OCI-LY1 (cell line): Measurements from ENCODE around the gene PNLDC1.
A peak's percentile ranks its signal among the peaks of the same experiment; 100 is the strongest.

ENCODE experiments used
- H2AFZ ChIP-seq: fragments of 200-600 bp; sonication (generic), shearing (Covaris generic); 2 replicates; pipeline ENCODE4 v1.6.0; 2014; ENCODE audit warnings: antibody characterized with exemption, mild to moderate bottlenecking, low read length
- H3F3A ChIP-seq: fragments of 200-600 bp; sonication (generic), shearing (Covaris generic); 2 replicates; pipeline ENCODE4 v1.6.0; 2014; ENCODE audit warnings: mild to moderate bottlenecking, antibody characterized with exemption, low read length, moderate library complexity; ENCODE audit not compliant: insufficient read depth
- H3K27ac ChIP-seq: fragments of 200-600 bp; sonication (generic); 2 replicates; pipeline ENCODE4 v1.5.1; 2014; ENCODE audit warnings: low read length, mixed run types, mild to moderate bottlenecking, low read depth; ENCODE audit not compliant: poor library complexity, severe bottlenecking
- H3K27me3 ChIP-seq: fragments of 200-600 bp; sonication (generic); 2 replicates; pipeline ENCODE4 v1.6.0; 2014; ENCODE audit warnings: antibody characterized with exemption, mild to moderate bottlenecking, low read length, moderate library complexity; ENCODE audit not compliant: insufficient read depth
- H3K36me3 ChIP-seq: fragments of 200-600 bp; sonication (generic); 2 replicates; pipeline ENCODE4 v1.6.1; 2014; ENCODE audit warnings: mild to moderate bottlenecking, antibody characterized with exemption, low read length, moderate library complexity, mixed read lengths; ENCODE audit not compliant: insufficient read depth
- H3K4me1 ChIP-seq: fragments of 200-600 bp; sonication (generic); 2 replicates; pipeline ENCODE4 v1.5.1; 2014; ENCODE audit warnings: mild to moderate bottlenecking, low read length, moderate library complexity; ENCODE audit not compliant: insufficient read depth, severe bottlenecking
- H3K4me2 ChIP-seq: fragments of 200-600 bp; sonication (generic), shearing (Covaris generic); 2 replicates; pipeline ENCODE4 v1.6.1; 2014; ENCODE audit warnings: low read length
- H3K4me3 ChIP-seq: fragments of 200-600 bp; sonication (generic); 2 replicates; pipeline ENCODE4 v1.5.1; 2014; ENCODE audit warnings: low read length, low read depth, mild to moderate bottlenecking, mixed read lengths; ENCODE audit not compliant: poor library complexity, severe bottlenecking
- H3K79me2 ChIP-seq: fragments of 200-600 bp; shearing (Covaris generic); 2 replicates; pipeline ENCODE4 v1.6.1; 2016; ENCODE audit warnings: mixed run types, low read length, mixed read lengths; ENCODE audit not compliant: insufficient read depth
- H3K9ac ChIP-seq: fragments of 200-600 bp; sonication (generic), shearing (Covaris generic); 2 replicates; pipeline ENCODE4 v1.6.1; 2014; ENCODE audit warnings: mild to moderate bottlenecking, low read length, mixed read lengths
- H3K9me2 ChIP-seq: fragments of 200-600 bp; sonication (generic), shearing (Covaris generic); 2 replicates; pipeline ENCODE4 v1.6.1; 2014; ENCODE audit warnings: low read depth, mild to moderate bottlenecking, low read length, mixed read lengths
- H3K9me3 ChIP-seq: fragments of 200-600 bp; shearing (Covaris generic); 2 replicates; pipeline ENCODE4 v1.6.1; 2014; ENCODE audit warnings: low read length, mixed read lengths
- H4K20me1 ChIP-seq: fragments of 200-600 bp; sonication (generic), shearing (Covaris generic); 2 replicates; pipeline ENCODE4 v1.6.0; 2016; ENCODE audit warnings: mild to moderate bottlenecking, low read length; ENCODE audit not compliant: insufficient read depth
- CTCF ChIP-seq: fragments of 200-600 bp; sonication (generic), shearing (Covaris generic); IDR thresholded peaks from 2 replicates; pipeline ENCODE4 v1.5.1; 2017; ENCODE audit warnings: mild to moderate bottlenecking, antibody characterized with exemption, low read length, moderate library complexity, mixed read lengths
- EZH2 ChIP-seq: fragments of 200-600 bp; sonication (generic), shearing (Covaris generic); IDR thresholded peaks from 2 replicates; pipeline ENCODE4 v1.8.0; 2017; ENCODE audit warnings: borderline replicate concordance, mixed run types, mild to moderate bottlenecking, antibody characterized with exemption, low read length, moderate library complexity, mixed read lengths

The PNLDC1 gene

GRCh38 chr6:159761129-159761872, 38.8 kb upstream of the PNLDC1 start:
- Histone ChIP-seq H2AFZ (no peak overlapping the region), H3F3A (peaks cover 5% of the 10 kb centered on the region; the same call in 1 of the 2 replicates), H3K4me3 (peak overlapping the region; percentile 80), H3K79me2 (no peaks in the 10 kb centered on the region), H3K9me3 (no peaks in the 10 kb centered on the region), H3K4me1 (peaks cover 24% of the 10 kb centered on the region), H3K9me2 (no peaks in the 10 kb centered on the region), H3K9ac (peak overlapping the region; percentile 91), H3K27me3 (no peaks in the 10 kb centered on the region), H4K20me1 (no peaks in the 10 kb centered on the region), H3K36me3 (peaks cover 56% of the 10 kb centered on the region), H3K4me2 (peak overlapping the region; percentile 89), H3K27ac (peak overlapping the region; percentile 82)
- TF ChIP-seq EZH2: no peak
- TF ChIP-seq CTCF: no peak

- H3K4me2 ChIP-seq: peak within 1 kb of the TSS; percentile 91
- H3K36me3 ChIP-seq: peaks cover 58% of the 10 kb centered on the region
- H3K27ac ChIP-seq: peak within 1 kb of the TSS; percentile 89
- no peaks in the 10 kb centered on the region for H3K9me3 ChIP-seq
- peaks cover 24% of the 10 kb centered on the region for H3K4me1 ChIP-seq
- no peak within 1 kb of the TSS for H2AFZ ChIP-seq
- no peaks in the 10 kb centered on the region for H4K20me1 ChIP-seq
- TF ChIP-seq EZH2 (no peak), CTCF (no peak)
- no peaks in the 10 kb centered on the region for H3K9me2 ChIP-seq
- peak within 1 kb of the TSS; percentile 97 for H3K9ac ChIP-seq
- H3K27me3 ChIP-seq: no peaks in the 10 kb centered on the region
- H3K79me2 ChIP-seq: no peaks in the 10 kb centered on the region
- peaks cover 5% of the 10 kb centered on the region; the same call in 1 of the 2 replicates for H3F3A ChIP-seq
- peak within 1 kb of the TSS; percentile 80 for H3K4me3 ChIP-seq
These were observed 38.0 kb upstream of the PNLDC1 start, which contains the start of gene ACAT2 for GRCh38 chr6:159761873-159762680. Gene ACAT2 (plus strand): TSS chr6:159762045. CDS start chr6:159762088, 43 bp downstream.

GRCh38 chr6:159762681-159763293, 37.3 kb upstream of the PNLDC1 start:
- peak overlapping the region; percentile 91 for H3K4me2 ChIP-seq
- H3K9ac ChIP-seq: peak overlapping the region; percentile 97
- no peak overlapping the region for H2AFZ ChIP-seq
- peaks cover 24% of the 10 kb centered on the region for H3K4me1 ChIP-seq
- no peaks in the 10 kb centered on the region for H3K9me3 ChIP-seq
- H3K36me3 ChIP-seq: peaks cover 58% of the 10 kb centered on the region
- no peak for TF ChIP-seq EZH2
- no peak for TF ChIP-seq CTCF
- H3F3A ChIP-seq: peaks cover 5% of the 10 kb centered on the region; the same call in 1 of the 2 replicates
- H3K27ac ChIP-seq: peak overlapping the region; percentile 89
- peak overlapping the region; percentile 80 for H3K4me3 ChIP-seq
- H4K20me1 ChIP-seq: no peaks in the 10 kb centered on the region
- no peaks in the 10 kb centered on the region for H3K27me3 ChIP-seq
- H3K79me2 ChIP-seq: no peaks in the 10 kb centered on the region
- H3K9me2 ChIP-seq: no peaks in the 10 kb centered on the region
